Spleen (tissue), 11 donors: ENCODE results near the gene METTL26. TPM values are rescaled to one million over a fixed set of nuclear protein-coding genes. Genes with fewer than 3 reads are reported as not detected.

ENCODE experiments used
- DNase-seq: peaks from one replicate; pipeline ENCODE4 v3.0.0-alpha.2; 2020
- H3K27ac ChIP-seq, 8 donors: fragments of 200-600 bp; sonication (generic) in 7 of 8; 1 replicate in 4 of 8; 2 replicates in 4 of 8; pipeline versions ENCODE4 v1.5.0 to v1.8.0; 2016 to 2021; ENCODE audit warnings: inconsistent platforms in 4 of 8, mild to moderate bottlenecking in 4 of 8, moderate library complexity in 1 of 8
- H3K27me3 ChIP-seq, 7 donors: fragments of 200-600 bp; sonication (generic) in 6 of 7; replicated peaks in 1 of 7; 1 replicate in 4 of 7; 2 replicates in 3 of 7; pipeline versions ENCODE4 v1.5.0 to v1.8.0; 2016 to 2021; ENCODE audit warnings: inconsistent platforms in 3 of 7, mild to moderate bottlenecking in 1 of 7
- H3K36me3 ChIP-seq, 6 donors: fragments of 200-600 bp; sonication (generic) in 5 of 6; 1 replicate in 4 of 6; 2 replicates in 2 of 6; pipeline versions ENCODE4 v1.5.0 to v1.8.0; 2016 to 2021; ENCODE audit warnings: inconsistent platforms in 2 of 6
- H3K4me1 ChIP-seq, 6 donors: fragments of 200-600 bp; sonication (generic) in 5 of 6; 1 replicate in 3 of 6; 2 replicates in 3 of 6; pipeline versions ENCODE4 v1.5.0 to v1.8.0; 2016 to 2021; ENCODE audit warnings: inconsistent platforms in 3 of 6
- H3K4me3 ChIP-seq, 8 donors: fragments of 200-600 bp; sonication (generic) in 7 of 8; 1 replicate in 4 of 8; 2 replicates in 4 of 8; pipeline versions ENCODE4 v1.5.0 to v1.8.0; 2016 to 2021; ENCODE audit warnings: inconsistent platforms in 4 of 8, mild to moderate bottlenecking in 4 of 8, moderate library complexity in 2 of 8
- H3K9me3 ChIP-seq, 8 donors: fragments of 200-600 bp; sonication (generic) in 7 of 8; 1 replicate in 4 of 8; 2 replicates in 4 of 8; pipeline versions ENCODE4 v1.5.0 to v1.8.0; 2016 to 2021; ENCODE audit warnings: inconsistent platforms in 4 of 8
- POLR2A ChIP-seq, 3 donors: fragments of 450-650 bp; IDR thresholded peaks; one replicate each; pipeline ENCODE4 v1.5.1; 2017; ENCODE audit warnings: antibody characterized with exemption in 3 of 3, mild to moderate bottlenecking in 1 of 3
- POLR2AphosphoS5 ChIP-seq, 3 donors: sonication (generic); formaldehyde crosslinking; IDR thresholded peaks; one replicate each; pipeline ENCODE4 v1.5.1; 2017; ENCODE audit warnings: antibody characterized with exemption in 3 of 3
- WGBS, 5 donors: extraction: QIAGEN DNeasy Blood & Tissue Kit in 3 of 5; methylation state at CpG; one replicate each; pipeline versions ENCODE4 v1.1.5 to v1.1.7; 2013 to 2018; 5-methylcytosine and 5-hydroxymethylcytosine counted together
- intact Hi-C: fragments of 100-400 bp; cut with DNase I; formaldehyde crosslinking; loops from one replicate; pipeline ENCODE4 v1.15.0; 2023; ENCODE audit warnings: low total_unique reads
- polyA plus RNA-seq, 3 donors: library from polyadenylated mRNA; stranded (reverse); fragments of 200-250 nt; gene quantifications; one replicate each; pipeline ENCODE4 v1.2.1, GENCODE V29; 2013
- total RNA-seq, 7 donors: library from RNA; depleted of rRNA in 3 of 7; stranded (reverse); fragments of >200 nt in 3 of 7; fragmentation: NEBNext Ultra II Directional in 4 of 7; extraction: Animal tissue kit (Norgen Biotek cat#: 25700) in 4 of 7; gene quantifications; one replicate each; pipeline versions ENCODE4 v1.1.0 to v1.2.1, GENCODE V29; 2016 to 2021
- TF ChIP-seq, protein P1 (sequence below), 11 experiments: fragments of 200-600 bp in 7 of 11; fragments of 450-650 bp in 4 of 11; sonication (generic) in 4 of 11; IDR thresholded peaks in 8 of 11; conservative IDR thresholded peaks in 3 of 11; 1 replicate in 7 of 11; 2 replicates in 4 of 11; pipeline versions ENCODE4 v1.4.0 to v1.8.0; 2016 to 2021; ENCODE audit warnings: antibody characterized with exemption in 11 of 11, inconsistent platforms in 4 of 11, mild to moderate bottlenecking in 1 of 11
- donor health status: healthy with polysubstance abuse.
- donor health status: DM: no; HTN: no; CAD: no; lungs with moderate emphysema.
- donor health status: DM: no; HTN: no; CAD: no.
- donor health status: Bipolar disorder and iron deficiency.
- donor health status: healthy.
- donor health status: DM: no; HTN: no; CAD: no.
- donor health status: DM: yes; HTN: yes; CAD: no.

Gene METTL26
- total and polyA plus RNA-seq, 10 donors = 39.6 to 165 (median 59.4) TPM

DNA sequence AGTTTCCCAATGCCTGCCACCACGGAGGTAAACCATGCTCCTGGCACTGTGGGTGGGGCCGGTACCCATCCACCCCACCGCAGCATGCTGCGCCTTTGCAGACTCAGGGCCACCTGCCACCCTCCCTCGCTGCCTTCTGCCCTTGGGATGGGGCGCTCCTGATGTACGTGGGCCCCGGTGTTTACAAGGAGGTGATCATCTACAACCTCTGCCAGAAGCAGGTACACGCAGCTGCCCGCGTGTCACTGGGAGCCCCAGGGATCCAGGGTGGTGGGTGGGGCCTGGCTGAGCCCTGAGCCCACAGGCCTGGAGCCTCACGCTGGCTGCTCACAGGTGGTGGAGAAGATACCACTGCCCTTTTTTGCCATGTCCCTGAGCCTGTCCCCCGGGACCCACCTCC, 30.5 kb upstream of the METTL26 start:
- Histone ChIP-seq H3K4me1 (peaks cover 14 to 43% (median 28%) of the 10 kb centered on the region in 6 donors), H3K9me3 (no peaks in the 10 kb centered on the region), H3K27ac (peak overlapping the region in 1 of 8 donors; percentile 94), H3K27me3 (no peaks in the 10 kb centered on the region), H3K36me3 (peaks cover 0 to 26% (median 22%) of the 10 kb centered on the region in 6 donors), H3K4me3 (no peak overlapping the region)
- TF ChIP-seq POLR2A (IDR thresholded peaks at IDR 0.05) = no peak
- TF ChIP-seq POLR2AphosphoS5 (IDR thresholded peaks at IDR 0.05) = no peak
- TF ChIP-seq, protein P1, sequence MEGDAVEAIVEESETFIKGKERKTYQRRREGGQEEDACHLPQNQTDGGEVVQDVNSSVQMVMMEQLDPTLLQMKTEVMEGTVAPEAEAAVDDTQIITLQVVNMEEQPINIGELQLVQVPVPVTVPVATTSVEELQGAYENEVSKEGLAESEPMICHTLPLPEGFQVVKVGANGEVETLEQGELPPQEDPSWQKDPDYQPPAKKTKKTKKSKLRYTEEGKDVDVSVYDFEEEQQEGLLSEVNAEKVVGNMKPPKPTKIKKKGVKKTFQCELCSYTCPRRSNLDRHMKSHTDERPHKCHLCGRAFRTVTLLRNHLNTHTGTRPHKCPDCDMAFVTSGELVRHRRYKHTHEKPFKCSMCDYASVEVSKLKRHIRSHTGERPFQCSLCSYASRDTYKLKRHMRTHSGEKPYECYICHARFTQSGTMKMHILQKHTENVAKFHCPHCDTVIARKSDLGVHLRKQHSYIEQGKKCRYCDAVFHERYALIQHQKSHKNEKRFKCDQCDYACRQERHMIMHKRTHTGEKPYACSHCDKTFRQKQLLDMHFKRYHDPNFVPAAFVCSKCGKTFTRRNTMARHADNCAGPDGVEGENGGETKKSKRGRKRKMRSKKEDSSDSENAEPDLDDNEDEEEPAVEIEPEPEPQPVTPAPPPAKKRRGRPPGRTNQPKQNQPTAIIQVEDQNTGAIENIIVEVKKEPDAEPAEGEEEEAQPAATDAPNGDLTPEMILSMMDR (IDR thresholded peaks at IDR 0.05 in 8 of 11, conservative IDR thresholded peaks at IDR 0.05 in 3 of 11) = no peak
- no peak for DNase-seq
- WGBS, 5 donors = 89 to 96% (median 92%) methylated on average over 11 to 13 of the region's 13 CpGs
- intact Hi-C loops = no loop called here

DNA sequence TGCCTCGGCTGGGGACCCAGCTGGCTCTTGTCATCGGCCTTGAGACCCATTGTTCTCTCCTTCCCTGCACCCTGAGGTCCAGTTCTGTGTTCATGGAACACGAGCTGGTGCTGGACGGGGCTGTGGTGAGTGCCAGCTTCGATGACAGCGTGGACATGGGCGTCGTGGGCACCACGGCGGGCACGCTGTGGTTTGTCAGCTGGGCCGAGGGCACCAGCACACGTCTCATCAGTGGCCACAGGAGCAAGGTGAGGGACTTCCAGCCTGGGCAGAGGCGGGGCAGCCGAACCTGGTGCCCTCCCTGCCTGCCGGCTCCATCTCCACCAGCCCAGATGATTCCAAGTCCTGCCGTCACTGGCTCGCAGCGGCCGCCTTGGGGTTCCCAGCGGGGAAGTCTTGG, 26.5 kb upstream of the METTL26 start:
- Histone ChIP-seq H3K36me3 (peaks cover 0 to 12% (median 0%) of the 10 kb centered on the region in 6 donors), H3K4me1 (peaks cover 15 to 36% (median 25%) of the 10 kb centered on the region in 6 donors), H3K9me3 (no peaks in the 10 kb centered on the region), H3K27ac (no peak overlapping the region), H3K27me3 (no peaks in the 10 kb centered on the region), H3K4me3 (no peak overlapping the region)
- intact Hi-C loops = no loop called here
- no peak for DNase-seq
- TF ChIP-seq POLR2A (IDR thresholded peaks at IDR 0.05) = no peak
- TF ChIP-seq POLR2AphosphoS5 (IDR thresholded peaks at IDR 0.05) = no peak
- TF ChIP-seq, protein P1 (IDR thresholded peaks at IDR 0.05 in 8 of 11, conservative IDR thresholded peaks at IDR 0.05 in 3 of 11) = no peak
- 87 to 95% (median 94%) methylated on average over 10 to 21 of the region's 21 CpGs for WGBS, 5 donors

DNA sequence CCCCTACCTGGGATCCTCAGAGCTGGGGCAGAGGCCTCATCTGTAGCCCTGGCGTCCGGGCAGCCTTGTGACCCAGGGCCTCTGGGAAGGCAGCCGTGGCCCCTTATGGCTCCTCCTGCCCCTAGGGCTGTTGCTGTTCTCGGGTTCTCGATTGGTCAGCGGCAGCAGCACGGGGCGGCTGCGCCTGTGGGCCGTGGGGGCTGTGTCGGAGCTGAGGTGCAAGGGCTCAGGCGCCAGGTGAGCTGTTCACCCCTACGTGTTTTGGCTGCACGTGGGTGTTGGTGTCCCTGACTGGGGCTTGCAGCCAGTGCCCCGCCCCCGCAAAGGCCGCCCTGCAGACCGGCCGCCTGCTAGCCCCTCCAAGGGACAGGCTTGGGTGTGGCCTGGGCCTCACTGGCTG, 26.0 kb upstream of the METTL26 start:
- 94 to 97% (median 95%) methylated on average over 9 to 19 of the region's 19 CpGs for WGBS, 5 donors
- peaks cover 10 to 31% (median 20%) of the 10 kb centered on the region in 6 donors for H3K4me1 ChIP-seq
- TF ChIP-seq POLR2A (IDR thresholded peaks at IDR 0.05) = no peak
- TF ChIP-seq POLR2AphosphoS5 (IDR thresholded peaks at IDR 0.05) = no peak
- TF ChIP-seq, protein P1 (IDR thresholded peaks at IDR 0.05 in 8 of 11, conservative IDR thresholded peaks at IDR 0.05 in 3 of 11) = no peak

DNA sequence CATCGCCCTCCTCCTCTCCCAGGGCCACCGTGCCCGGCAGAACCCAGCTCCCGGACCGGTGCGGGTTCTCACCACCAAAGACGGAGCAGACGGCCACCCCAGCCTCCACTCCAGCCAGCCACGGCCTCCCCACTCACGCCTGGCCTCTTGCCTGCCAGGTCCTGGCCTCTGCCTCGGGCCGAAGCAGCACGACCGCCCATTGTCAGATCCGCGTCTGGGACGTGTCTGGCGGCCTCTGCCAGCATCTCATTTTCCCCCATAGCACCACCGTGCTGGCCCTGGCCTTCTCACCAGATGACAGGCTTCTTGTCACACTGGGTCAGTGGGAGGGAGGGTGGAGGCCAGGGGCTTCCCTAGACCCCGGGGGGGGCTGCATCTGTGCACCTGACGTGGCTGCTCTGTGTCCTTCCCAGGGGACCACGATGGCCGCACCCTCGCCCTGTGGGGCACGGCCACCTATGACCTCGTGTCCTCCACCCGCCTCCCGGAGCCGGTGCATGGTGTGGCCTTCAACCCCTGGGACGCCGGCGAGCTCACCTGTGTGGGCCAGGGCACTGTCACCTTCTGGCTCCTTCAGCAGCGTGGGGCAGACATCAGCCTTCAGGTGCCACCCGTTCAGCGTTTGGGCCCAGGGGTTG, 25.2 kb upstream of the METTL26 start:
- intact Hi-C loops = no loop called here
- peaks cover 0 to 24% (median 0%) of the 10 kb centered on the region in 6 donors for H3K36me3 ChIP-seq
- H3K27me3 ChIP-seq = no peaks in the 10 kb centered on the region
- no peaks in the 10 kb centered on the region for H3K9me3 ChIP-seq
- no peak for DNase-seq
- TF ChIP-seq POLR2AphosphoS5 (IDR thresholded peaks at IDR 0.05) = no peak
- TF ChIP-seq, protein P1 (IDR thresholded peaks at IDR 0.05 in 8 of 11, conservative IDR thresholded peaks at IDR 0.05 in 3 of 11) = peak in 3 of 11 experiments; percentile 3 to 27 (median 24)
- WGBS, 5 donors = 62 to 76% (median 74%) methylated on average over 31 to 35 of the region's 35 CpGs
- H3K4me1 ChIP-seq = peaks cover 9 to 23% (median 16%) of the 10 kb centered on the region in 6 donors
- peak overlapping the region in 6 of 8 donors; percentile 35 to 84 (median 76) for H3K27ac ChIP-seq
- peak overlapping the region in 1 of 8 donors; percentile 61 for H3K4me3 ChIP-seq

More for the DNA sequence above, 26.0 kb upstream of the METTL26 start:
- no peak overlapping the region for H3K4me3 ChIP-seq
- no peak for DNase-seq
- H3K27ac ChIP-seq = no peak overlapping the region
- intact Hi-C loops = no loop called here
- no peaks in the 10 kb centered on the region for H3K27me3 ChIP-seq
- H3K36me3 ChIP-seq = peaks cover 0 to 17% (median 0%) of the 10 kb centered on the region in 6 donors
- H3K9me3 ChIP-seq = no peaks in the 10 kb centered on the region
